ENCODE results near the gene DST.
"Not testable (repeated sequence)": the region's sequence is repeated elsewhere in the genome, so short reads cannot be mapped to it uniquely, and the experiment has no call there.

The DST gene

DNA sequence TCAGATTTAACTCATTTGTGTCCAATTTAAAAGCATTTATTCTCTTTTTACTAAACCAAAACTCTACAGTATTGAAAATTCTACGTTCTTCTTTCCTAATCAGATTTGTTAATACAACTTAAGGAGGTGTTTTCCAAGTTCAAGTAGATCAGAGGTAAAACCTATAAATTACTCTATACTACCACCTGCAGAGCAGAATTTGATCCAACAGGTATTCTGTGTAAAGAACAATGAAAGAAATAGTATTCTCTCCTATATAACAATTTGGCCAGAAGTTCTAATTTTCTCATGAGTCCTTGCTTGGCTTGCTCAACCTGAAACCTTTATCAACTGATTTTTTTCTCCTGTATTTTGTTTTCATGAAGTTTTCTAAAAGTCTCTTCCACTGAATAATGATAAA, 28.5 kb upstream of the DST start:
- no peak for DNase-seq
- in situ Hi-C loops (cut with HindIII; ENCODE audit: low pct_ligation_motif_present, low sequenced_read_pairs) = no loop called here

GRCh38 chr6:56669041-56669440, 26.4 kb upstream of the DST start:
- Histone ChIP-seq H3K4me3 (ENCODE audit: low read depth, low read length) (no peak overlapping the region), H3K36me3 (replicated peaks) (peaks cover 5% of the 10 kb centered on the region), H3K27ac (no peak overlapping the region), H3K27me3 (replicated peaks) (no peaks in the 10 kb centered on the region)
- in situ Hi-C loops (cut with HindIII; ENCODE audit: low pct_ligation_motif_present, low sequenced_read_pairs) = no loop called here
- TF ChIP-seq CTCF (IDR thresholded peaks at IDR 0.05; ENCODE audit: low read depth, low read length, missing control alignments) = no peak
- DNase-seq = no peak

More for the DNA sequence above, 28.5 kb upstream of the DST start:
- H3K36me3 ChIP-seq (replicated peaks) = peaks cover 5% of the 10 kb centered on the region
- TF ChIP-seq CTCF (IDR thresholded peaks at IDR 0.05; ENCODE audit: low read depth, low read length, missing control alignments) = no peak
- H3K27me3 ChIP-seq (replicated peaks) = no peaks in the 10 kb centered on the region
- no peak overlapping the region for H3K27ac ChIP-seq
- H3K4me3 ChIP-seq (ENCODE audit: low read depth, low read length) = no peak overlapping the region

GRCh38 chr6:56668158-56668557, 25.5 kb upstream of the DST start:
- Histone ChIP-seq H3K27ac (no peak overlapping the region), H3K4me3 (ENCODE audit: low read depth, low read length) (no peak overlapping the region), H3K27me3 (replicated peaks) (no peaks in the 10 kb centered on the region), H3K36me3 (replicated peaks) (peaks cover 5% of the 10 kb centered on the region)
- TF ChIP-seq CTCF (IDR thresholded peaks at IDR 0.05; ENCODE audit: low read depth, low read length, missing control alignments) = no peak
- in situ Hi-C loops (cut with HindIII; ENCODE audit: low pct_ligation_motif_present, low sequenced_read_pairs) = no loop called here
- DNase-seq = no peak

GRCh38 chr6:56667336-56667735, 24.6 kb upstream of the DST start:
- in situ Hi-C loops (cut with HindIII; ENCODE audit: low pct_ligation_motif_present, low sequenced_read_pairs) = no loop called here
- H3K4me3 ChIP-seq (ENCODE audit: low read depth, low read length) = no peak overlapping the region
- no peak for DNase-seq

GRCh38 chr6:56664029-56664428, 21.3 kb upstream of the DST start:
- H3K27ac ChIP-seq = no peak overlapping the region
- H3K36me3 ChIP-seq (replicated peaks) = no peaks in the 10 kb centered on the region
- no peak for DNase-seq
- no peak overlapping the region for H3K4me3 ChIP-seq (ENCODE audit: low read depth, low read length)
- in situ Hi-C loops (cut with HindIII; ENCODE audit: low pct_ligation_motif_present, low sequenced_read_pairs) = no loop called here
- H3K27me3 ChIP-seq (replicated peaks) = no peaks in the 10 kb centered on the region
- TF ChIP-seq CTCF (IDR thresholded peaks at IDR 0.05; ENCODE audit: low read depth, low read length, missing control alignments) = no peak

More at GRCh38 chr6:56667336-56667735, 24.6 kb upstream of the DST start:
- Histone ChIP-seq H3K27me3 (replicated peaks) (no peaks in the 10 kb centered on the region), H3K27ac (no peak overlapping the region), H3K36me3 (replicated peaks) (peaks cover 5% of the 10 kb centered on the region)
- TF ChIP-seq CTCF (IDR thresholded peaks at IDR 0.05; ENCODE audit: low read depth, low read length, missing control alignments) = no peak

DNA sequence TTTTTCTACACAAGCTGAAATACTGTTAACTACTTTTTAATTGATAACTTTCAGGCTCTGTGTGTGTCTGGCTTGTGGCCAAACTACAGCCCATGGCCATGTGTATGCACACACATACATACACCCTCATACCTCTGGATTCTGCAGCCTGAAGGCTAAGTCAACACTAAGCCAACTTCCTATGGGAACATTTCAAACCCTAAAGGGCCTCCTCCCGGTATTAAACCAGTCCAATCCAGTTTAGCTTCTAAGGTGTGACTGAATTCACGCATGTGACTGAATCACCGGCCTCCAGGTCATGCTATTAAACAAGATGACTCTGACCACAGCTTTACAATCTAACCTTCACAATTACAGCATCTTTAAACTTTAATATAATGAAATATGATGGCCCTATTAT, 20.7 kb upstream of the DST start:
- Histone ChIP-seq H3K27ac (no peak overlapping the region), H3K27me3 (replicated peaks) (no peaks in the 10 kb centered on the region), H3K4me3 (ENCODE audit: low read depth, low read length) (no peak overlapping the region), H3K36me3 (replicated peaks) (no peaks in the 10 kb centered on the region)
- no peak for TF ChIP-seq CTCF (IDR thresholded peaks at IDR 0.05; ENCODE audit: low read depth, low read length, missing control alignments)
- in situ Hi-C loops (cut with HindIII; ENCODE audit: low pct_ligation_motif_present, low sequenced_read_pairs) = no loop called here
- no peak for DNase-seq

- H3K27me3 ChIP-seq (replicated peaks); DNase-seq; in situ Hi-C loops (cut with HindIII; ENCODE audit: low pct_ligation_motif_present, low sequenced_read_pairs); H3K4me3 ChIP-seq (ENCODE audit: low read depth, low read length); H3K36me3 ChIP-seq (replicated peaks); H3K27ac ChIP-seq: not testable (repeated sequence)
These were observed 18.6 kb upstream of the DST start for GRCh38 chr6:56661338-56661737.
